OCI-LY1 (cell line): ENCODE data around the gene CNNM1.

Experiments
- H2AFZ ChIP-seq: fragments of 200-600 bp; sonication (generic), shearing (Covaris generic); 2 replicates; pipeline ENCODE4 v1.6.0; 2014; ENCODE audit warnings: antibody characterized with exemption, mild to moderate bottlenecking, low read length
- H3F3A ChIP-seq: fragments of 200-600 bp; sonication (generic), shearing (Covaris generic); 2 replicates; pipeline ENCODE4 v1.6.0; 2014; ENCODE audit warnings: mild to moderate bottlenecking, antibody characterized with exemption, low read length, moderate library complexity; ENCODE audit not compliant: insufficient read depth
- H3K27ac ChIP-seq: fragments of 200-600 bp; sonication (generic); 2 replicates; pipeline ENCODE4 v1.5.1; 2014; ENCODE audit warnings: low read length, mixed run types, mild to moderate bottlenecking, low read depth; ENCODE audit not compliant: poor library complexity, severe bottlenecking
- H3K27me3 ChIP-seq: fragments of 200-600 bp; sonication (generic); 2 replicates; pipeline ENCODE4 v1.6.0; 2014; ENCODE audit warnings: antibody characterized with exemption, mild to moderate bottlenecking, low read length, moderate library complexity; ENCODE audit not compliant: insufficient read depth
- H3K36me3 ChIP-seq: fragments of 200-600 bp; sonication (generic); 2 replicates; pipeline ENCODE4 v1.6.1; 2014; ENCODE audit warnings: mild to moderate bottlenecking, antibody characterized with exemption, low read length, moderate library complexity, mixed read lengths; ENCODE audit not compliant: insufficient read depth
- H3K4me1 ChIP-seq: fragments of 200-600 bp; sonication (generic); 2 replicates; pipeline ENCODE4 v1.5.1; 2014; ENCODE audit warnings: mild to moderate bottlenecking, low read length, moderate library complexity; ENCODE audit not compliant: insufficient read depth, severe bottlenecking
- H3K4me2 ChIP-seq: fragments of 200-600 bp; sonication (generic), shearing (Covaris generic); 2 replicates; pipeline ENCODE4 v1.6.1; 2014; ENCODE audit warnings: low read length
- H3K4me3 ChIP-seq: fragments of 200-600 bp; sonication (generic); 2 replicates; pipeline ENCODE4 v1.5.1; 2014; ENCODE audit warnings: low read length, low read depth, mild to moderate bottlenecking, mixed read lengths; ENCODE audit not compliant: poor library complexity, severe bottlenecking
- H3K79me2 ChIP-seq: fragments of 200-600 bp; shearing (Covaris generic); 2 replicates; pipeline ENCODE4 v1.6.1; 2016; ENCODE audit warnings: mixed run types, low read length, mixed read lengths; ENCODE audit not compliant: insufficient read depth
- H3K9ac ChIP-seq: fragments of 200-600 bp; sonication (generic), shearing (Covaris generic); 2 replicates; pipeline ENCODE4 v1.6.1; 2014; ENCODE audit warnings: mild to moderate bottlenecking, low read length, mixed read lengths
- H3K9me2 ChIP-seq: fragments of 200-600 bp; sonication (generic), shearing (Covaris generic); 2 replicates; pipeline ENCODE4 v1.6.1; 2014; ENCODE audit warnings: low read depth, mild to moderate bottlenecking, low read length, mixed read lengths
- H3K9me3 ChIP-seq: fragments of 200-600 bp; shearing (Covaris generic); 2 replicates; pipeline ENCODE4 v1.6.1; 2014; ENCODE audit warnings: low read length, mixed read lengths
- H4K20me1 ChIP-seq: fragments of 200-600 bp; sonication (generic), shearing (Covaris generic); 2 replicates; pipeline ENCODE4 v1.6.0; 2016; ENCODE audit warnings: mild to moderate bottlenecking, low read length; ENCODE audit not compliant: insufficient read depth
- EZH2 ChIP-seq: fragments of 200-600 bp; sonication (generic), shearing (Covaris generic); IDR thresholded peaks from 2 replicates; pipeline ENCODE4 v1.8.0; 2017; ENCODE audit warnings: borderline replicate concordance, mixed run types, mild to moderate bottlenecking, antibody characterized with exemption, low read length, moderate library complexity, mixed read lengths
- TF ChIP-seq, protein P1 (sequence below): fragments of 200-600 bp; sonication (generic), shearing (Covaris generic); IDR thresholded peaks from 2 replicates; pipeline ENCODE4 v1.5.1; 2017; ENCODE audit warnings: mild to moderate bottlenecking, antibody characterized with exemption, low read length, moderate library complexity, mixed read lengths

The CNNM1 gene

DNA sequence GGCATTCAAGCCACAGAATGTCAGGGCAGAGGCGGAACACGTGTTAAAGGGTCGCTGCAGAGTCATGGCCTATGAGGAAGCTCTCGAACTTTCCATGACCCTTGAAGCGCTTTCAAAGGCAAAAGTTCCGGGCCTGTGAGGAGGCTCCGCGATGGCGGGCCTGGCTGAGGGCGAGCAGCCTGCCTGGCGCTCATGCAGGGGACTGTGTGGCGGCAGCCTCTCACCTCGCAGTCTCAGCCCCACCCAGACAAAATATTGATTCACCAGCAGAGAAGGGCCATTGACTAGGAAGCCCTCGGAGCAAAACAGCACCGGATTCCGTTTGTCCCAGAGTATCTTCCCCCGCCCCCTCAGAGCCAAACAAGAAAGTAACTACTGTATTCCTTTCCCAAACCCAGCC lies 12.8 kb upstream of the CNNM1 start:
- no peak for TF ChIP-seq EZH2
- TF ChIP-seq, protein P1, sequence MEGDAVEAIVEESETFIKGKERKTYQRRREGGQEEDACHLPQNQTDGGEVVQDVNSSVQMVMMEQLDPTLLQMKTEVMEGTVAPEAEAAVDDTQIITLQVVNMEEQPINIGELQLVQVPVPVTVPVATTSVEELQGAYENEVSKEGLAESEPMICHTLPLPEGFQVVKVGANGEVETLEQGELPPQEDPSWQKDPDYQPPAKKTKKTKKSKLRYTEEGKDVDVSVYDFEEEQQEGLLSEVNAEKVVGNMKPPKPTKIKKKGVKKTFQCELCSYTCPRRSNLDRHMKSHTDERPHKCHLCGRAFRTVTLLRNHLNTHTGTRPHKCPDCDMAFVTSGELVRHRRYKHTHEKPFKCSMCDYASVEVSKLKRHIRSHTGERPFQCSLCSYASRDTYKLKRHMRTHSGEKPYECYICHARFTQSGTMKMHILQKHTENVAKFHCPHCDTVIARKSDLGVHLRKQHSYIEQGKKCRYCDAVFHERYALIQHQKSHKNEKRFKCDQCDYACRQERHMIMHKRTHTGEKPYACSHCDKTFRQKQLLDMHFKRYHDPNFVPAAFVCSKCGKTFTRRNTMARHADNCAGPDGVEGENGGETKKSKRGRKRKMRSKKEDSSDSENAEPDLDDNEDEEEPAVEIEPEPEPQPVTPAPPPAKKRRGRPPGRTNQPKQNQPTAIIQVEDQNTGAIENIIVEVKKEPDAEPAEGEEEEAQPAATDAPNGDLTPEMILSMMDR: no peak
- Histone ChIP-seq H3K4me1 (no peaks in the 10 kb centered on the region), H3F3A (no peaks in the 10 kb centered on the region), H3K9ac (no peak overlapping the region), H3K27me3 (no peaks in the 10 kb centered on the region), H3K9me2 (no peaks in the 10 kb centered on the region), H3K4me3 (no peak overlapping the region), H3K27ac (no peak overlapping the region), H3K4me2 (no peak overlapping the region), H3K36me3 (no peaks in the 10 kb centered on the region), H4K20me1 (no peaks in the 10 kb centered on the region), H3K9me3 (no peaks in the 10 kb centered on the region), H2AFZ (no peak overlapping the region), H3K79me2 (no peaks in the 10 kb centered on the region)

DNA sequence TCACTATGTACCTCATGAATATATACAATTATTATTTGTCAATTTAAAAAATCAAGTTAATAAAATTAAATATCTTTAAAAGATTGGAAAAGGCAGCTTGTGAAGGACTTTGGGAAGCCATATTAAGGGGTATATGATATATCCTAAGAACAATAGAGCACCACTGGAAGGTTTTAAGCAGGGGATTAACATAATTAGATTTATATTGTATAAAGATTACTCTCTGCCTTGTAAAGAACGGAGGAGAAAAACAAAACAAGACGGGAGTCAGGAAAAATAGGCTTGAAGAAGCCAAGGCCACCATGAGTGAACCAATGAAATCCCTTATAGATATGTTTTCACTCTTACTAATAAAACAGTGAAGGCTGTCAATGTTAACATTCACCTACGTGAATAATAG lies 11.1 kb upstream of the CNNM1 start:
- Histone ChIP-seq H3K4me1 (no peaks in the 10 kb centered on the region), H3K9ac (no peak overlapping the region), H2AFZ (no peak overlapping the region), H3K27me3 (no peaks in the 10 kb centered on the region), H3K4me2 (no peak overlapping the region), H3F3A (no peaks in the 10 kb centered on the region), H3K9me2 (no peaks in the 10 kb centered on the region), H3K79me2 (no peaks in the 10 kb centered on the region), H3K27ac (no peak overlapping the region), H3K36me3 (no peaks in the 10 kb centered on the region), H3K4me3 (no peak overlapping the region), H4K20me1 (no peaks in the 10 kb centered on the region), H3K9me3 (no peaks in the 10 kb centered on the region)
- TF ChIP-seq EZH2: no peak
- TF ChIP-seq, protein P1: no peak

DNA sequence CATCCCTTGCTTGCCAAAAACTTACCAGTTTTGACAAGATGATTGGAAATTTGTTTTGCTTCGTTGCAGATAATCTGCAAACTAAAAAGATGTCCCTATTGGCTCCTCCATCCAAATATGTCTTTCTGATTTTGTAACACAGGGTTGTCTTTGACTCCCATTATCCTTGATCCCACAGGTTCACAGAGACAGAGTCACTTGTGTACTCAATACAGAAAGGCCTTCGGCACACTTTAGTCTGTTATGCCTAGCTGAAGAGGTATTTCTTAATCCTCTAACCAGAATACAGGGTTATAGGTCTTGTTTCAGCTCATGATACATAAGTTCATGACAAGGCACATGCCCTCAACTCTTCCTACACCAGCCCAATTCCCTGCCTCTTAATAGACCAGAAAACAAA lies 10.7 kb upstream of the CNNM1 start:
- Histone ChIP-seq H3F3A (no peaks in the 10 kb centered on the region), H3K4me3 (no peak overlapping the region), H3K9me3 (no peaks in the 10 kb centered on the region), H3K9me2 (no peaks in the 10 kb centered on the region), H3K27me3 (no peaks in the 10 kb centered on the region), H3K79me2 (no peaks in the 10 kb centered on the region), H3K9ac (no peak overlapping the region), H3K27ac (no peak overlapping the region), H3K36me3 (no peaks in the 10 kb centered on the region), H4K20me1 (no peaks in the 10 kb centered on the region), H2AFZ (no peak overlapping the region), H3K4me2 (no peak overlapping the region), H3K4me1 (no peaks in the 10 kb centered on the region)
- TF ChIP-seq, protein P1: no peak
- no peak for TF ChIP-seq EZH2
